ENCODE measurements around the gene SPP1.

DNA sequence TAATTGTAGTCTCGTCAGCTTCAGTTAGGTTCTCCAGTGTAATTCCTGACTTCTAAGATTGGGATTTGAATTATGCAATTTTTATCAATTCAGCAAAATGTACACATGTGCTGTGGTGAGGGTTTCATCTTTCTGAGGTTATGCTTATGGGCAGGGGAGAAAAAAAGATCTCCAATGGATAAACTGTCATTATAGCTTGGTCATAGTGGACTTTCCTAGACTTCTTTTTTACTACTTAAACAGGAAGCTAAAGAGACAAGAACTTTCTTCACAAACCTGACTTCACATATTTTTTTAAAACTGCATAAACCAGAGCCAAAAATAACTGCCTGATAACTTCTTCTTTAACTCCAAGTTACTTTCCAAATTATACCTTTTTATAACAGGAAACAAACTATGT, 21.7 kb upstream of the SPP1 start:
- TF ChIP-seq CTCF (IDR thresholded peaks at IDR 0.05): no peak
- no peak for TF ChIP-seq POLR2AphosphoS5 (IDR thresholded peaks at IDR 0.05)
